A673 (cell line): ENCODE measurements around the gene RAP1GDS1.

Experiments used
- EZH2 ChIP-seq: fragments of 200-600 bp; sonication (generic); IDR thresholded peaks from 2 replicates; pipeline ENCODE4 v1.6.1; 2017; ENCODE audit warnings: borderline replicate concordance, low read depth, mild to moderate bottlenecking, mixed read lengths, antibody characterized with exemption, low read length; ENCODE audit not compliant: poor library complexity, severe bottlenecking
- TF ChIP-seq, protein P1 (sequence below): fragments of 300-800, 200-600 bp; sonication (generic); conservative IDR thresholded peaks from 2 replicates; pipeline ENCODE4 v1.5.1; 2017; ENCODE audit warnings: low read depth, mild to moderate bottlenecking, antibody characterized with exemption, low read length, moderate library complexity, mixed read lengths

DNA sequence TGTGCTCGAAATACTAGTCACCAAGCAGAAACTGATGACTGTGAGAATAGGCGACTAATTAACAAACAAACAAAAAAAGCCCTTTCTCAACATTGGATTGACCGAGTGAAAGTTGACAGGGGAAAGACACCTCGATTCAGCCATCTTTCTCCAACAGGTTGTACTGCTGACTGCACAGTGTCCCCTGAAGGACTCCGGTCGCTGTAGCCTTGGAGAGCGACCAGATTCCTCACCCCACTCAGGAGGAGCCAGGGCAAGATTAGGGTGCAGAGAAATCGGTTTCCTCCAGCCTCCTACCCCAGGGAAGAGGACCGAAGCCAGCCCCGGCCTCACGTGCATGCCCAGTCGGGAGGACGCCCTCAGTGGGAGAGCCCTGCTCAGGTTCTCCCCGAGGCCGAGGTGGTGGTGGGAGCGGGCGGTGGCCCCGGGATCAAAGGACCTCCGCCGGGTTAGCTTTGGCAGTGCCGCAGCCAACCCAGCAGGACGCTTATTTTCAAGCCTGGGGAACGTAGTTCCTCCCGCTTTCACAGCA is 1.1 kb upstream of the RAP1GDS1 start:
- no peak for TF ChIP-seq EZH2
- TF ChIP-seq, protein P1, sequence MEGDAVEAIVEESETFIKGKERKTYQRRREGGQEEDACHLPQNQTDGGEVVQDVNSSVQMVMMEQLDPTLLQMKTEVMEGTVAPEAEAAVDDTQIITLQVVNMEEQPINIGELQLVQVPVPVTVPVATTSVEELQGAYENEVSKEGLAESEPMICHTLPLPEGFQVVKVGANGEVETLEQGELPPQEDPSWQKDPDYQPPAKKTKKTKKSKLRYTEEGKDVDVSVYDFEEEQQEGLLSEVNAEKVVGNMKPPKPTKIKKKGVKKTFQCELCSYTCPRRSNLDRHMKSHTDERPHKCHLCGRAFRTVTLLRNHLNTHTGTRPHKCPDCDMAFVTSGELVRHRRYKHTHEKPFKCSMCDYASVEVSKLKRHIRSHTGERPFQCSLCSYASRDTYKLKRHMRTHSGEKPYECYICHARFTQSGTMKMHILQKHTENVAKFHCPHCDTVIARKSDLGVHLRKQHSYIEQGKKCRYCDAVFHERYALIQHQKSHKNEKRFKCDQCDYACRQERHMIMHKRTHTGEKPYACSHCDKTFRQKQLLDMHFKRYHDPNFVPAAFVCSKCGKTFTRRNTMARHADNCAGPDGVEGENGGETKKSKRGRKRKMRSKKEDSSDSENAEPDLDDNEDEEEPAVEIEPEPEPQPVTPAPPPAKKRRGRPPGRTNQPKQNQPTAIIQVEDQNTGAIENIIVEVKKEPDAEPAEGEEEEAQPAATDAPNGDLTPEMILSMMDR, result no peak
